ENCODE results near the gene GNG7. TPM values are rescaled to one million over a fixed set of nuclear protein-coding genes. Genes with fewer than 3 reads are reported as not detected.

The GNG7 gene
- total and polyA plus RNA-seq, 7 donors, result 1.2 to 8.0 (median 2.6) TPM

GRCh38 chr19:2579678-2580280 is 122.7 kb downstream of the GNG7 start:
- peaks cover 3 to 56% (median 23%) of the 10 kb centered on the region in 4 donors for H3K4me1 ChIP-seq
- peak; percentile 66 for DNase-seq
- H3K27me3 ChIP-seq, result no peaks in the 10 kb centered on the region
- 42 to 48% methylated on average over 14 of the region's 14 CpGs for WGBS, 2 donors
- no peaks in the 10 kb centered on the region for H3K36me3 ChIP-seq
- H3K9me3 ChIP-seq, result no peaks in the 10 kb centered on the region
- peak overlapping the region; percentile 85 to 95 (median 86) for H3K27ac ChIP-seq
- intact Hi-C loops (cut with DNase I), result loop anchor here (1.0 to 2.0 kb wide), 5 partner anchors 19 to 105 kb away; no protein-coding TSS in a partner anchor
- peak overlapping the region in 3 of 4 donors; percentile 50 to 55 (median 54) for H3K4me3 ChIP-seq
- no peak for TF ChIP-seq POLR2AphosphoS5 (IDR thresholded peaks at IDR 0.05)
- TF ChIP-seq POLR2A (IDR thresholded peaks at IDR 0.05), result no peak
- TF ChIP-seq CTCF (IDR thresholded peaks at IDR 0.05), result peak in 1 of 4 experiments; percentile 3
- TF ChIP-seq EP300 (IDR thresholded peaks at IDR 0.05), result no peak

GRCh38 chr19:2578901-2579677 is 123.4 kb downstream of the GNG7 start:
- Histone ChIP-seq H3K36me3 (no peaks in the 10 kb centered on the region), H3K27ac (peak overlapping the region; percentile 85 to 95 (median 86)), H3K9me3 (no peaks in the 10 kb centered on the region), H3K4me3 (peak overlapping the region; percentile 34 to 55 (median 52)), H3K27me3 (no peaks in the 10 kb centered on the region), H3K4me1 (peaks cover 3 to 56% (median 23%) of the 10 kb centered on the region in 4 donors)
- WGBS, 2 donors, result 1 to 6% methylated on average over 47 of the region's 47 CpGs
- intact Hi-C loops (cut with DNase I), result loop anchor here (1.0 to 2.0 kb wide), 5 partner anchors 20 to 105 kb away; no protein-coding TSS in a partner anchor
- peak; percentile 96 for DNase-seq
- TF ChIP-seq EP300 (IDR thresholded peaks at IDR 0.05) (peak in 3 of 4 donors; percentile 52 to 69 (median 68)), CTCF (IDR thresholded peaks at IDR 0.05) (peak; percentile 93 to 98 (median 97)), POLR2A (IDR thresholded peaks at IDR 0.05) (peak; percentile 11 to 36), POLR2AphosphoS5 (IDR thresholded peaks at IDR 0.05) (peak; percentile 58 to 83 (median 78))

GRCh38 chr19:2578391-2578890 is 124.1 kb downstream of the GNG7 start:
- Histone ChIP-seq H3K9me3 (no peaks in the 10 kb centered on the region), H3K36me3 (no peaks in the 10 kb centered on the region), H3K4me3 (peak overlapping the region; percentile 34 to 55 (median 52)), H3K27me3 (no peaks in the 10 kb centered on the region), H3K27ac (peak overlapping the region; percentile 85 to 95 (median 86)), H3K4me1 (peaks cover 0 to 56% (median 23%) of the 10 kb centered on the region in 4 donors)
- intact Hi-C loops (cut with DNase I), result loop anchor here (2.0 kb wide), 2 partner anchors 20 to 38 kb away; no protein-coding TSS in a partner anchor
- TF ChIP-seq POLR2AphosphoS5 (IDR thresholded peaks at IDR 0.05) (no peak), POLR2A (IDR thresholded peaks at IDR 0.05) (no peak), CTCF (IDR thresholded peaks at IDR 0.05) (no peak), EP300 (IDR thresholded peaks at IDR 0.05) (no peak)
- 10 to 41% methylated on average over 13 of the region's 13 CpGs for WGBS, 2 donors
- DNase-seq, result peak; percentile 73

- Histone ChIP-seq H3K9me3 (no peaks in the 10 kb centered on the region), H3K27ac (peak overlapping the region; percentile 85 to 95 (median 86)), H3K4me3 (no peak overlapping the region), H3K27me3 (no peaks in the 10 kb centered on the region), H3K4me1 (peaks cover 0 to 56% (median 23%) of the 10 kb centered on the region in 4 donors), H3K36me3 (no peaks in the 10 kb centered on the region)
- 73 to 86% methylated on average over 18 of the region's 18 CpGs for WGBS, 2 donors
- intact Hi-C loops (cut with DNase I), result loop anchor here (2.0 kb wide), 2 partner anchors 21 to 37 kb away; no protein-coding TSS in a partner anchor
- DNase-seq, result peak; percentile 63
- TF ChIP-seq POLR2AphosphoS5 (IDR thresholded peaks at IDR 0.05), result no peak
- no peak for TF ChIP-seq CTCF (IDR thresholded peaks at IDR 0.05)
- TF ChIP-seq POLR2A (IDR thresholded peaks at IDR 0.05), result no peak
These were observed 124.7 kb downstream of the GNG7 start for GRCh38 chr19:2577722-2578335.
